Common myeloid progenitor, CD34-positive (primary cell): ENCODE data around the gene ITM2C.

ENCODE experiments used
- CTCF ChIA-PET: fragments of 350-600 bp; sonication (Branson Sonifier 250); formaldehyde crosslinking; loops from one replicate; lab custom pipeline; 2021; ENCODE audit warnings: antibody characterized with exemption; lab: Charles Lee
- POLR2A ChIA-PET: fragments of 350-600 bp; sonication (Branson Sonifier 250); formaldehyde crosslinking; loops from one replicate; lab custom pipeline; 2021; ENCODE audit warnings: antibody characterized with exemption; lab: Charles Lee
- DNase-seq, 3 donors: peaks; one replicate each; pipeline versions ENCODE4 v3.0.0 to v3.0.0-alpha.2; 2013
- H3K27ac ChIP-seq, 2 experiments: 1 replicate in 1 of 2; 2 replicates in 1 of 2; pipeline ENCODE4 v1.7.0; 2013; ENCODE audit warnings: inconsistent platforms in 2 of 2, low read length in 2 of 2, mild to moderate bottlenecking in 2 of 2, low read depth in 1 of 2, moderate library complexity in 1 of 2; ENCODE audit not compliant: severe bottlenecking in 2 of 2, insufficient read depth in 1 of 2, poor library complexity in 1 of 2
- H3K27me3 ChIP-seq, 5 experiments: replicated peaks in 2 of 5; 1 replicate in 3 of 5; 2 replicates in 2 of 5; pipeline versions ENCODE4 v1.6.1 to v1.7.0; 2013; ENCODE audit warnings: low read length in 4 of 5, mild to moderate bottlenecking in 2 of 5, moderate library complexity in 2 of 5, inconsistent platforms in 1 of 5; ENCODE audit not compliant: insufficient read depth in 5 of 5, control insufficient read depth in 4 of 5
- H3K36me3 ChIP-seq, 4 experiments: 1 replicate in 2 of 4; 2 replicates in 2 of 4; pipeline versions ENCODE4 v1.6.1 to v1.7.0; 2013; ENCODE audit warnings: low read length in 3 of 4, control low read depth in 1 of 4, mild to moderate bottlenecking in 1 of 4; ENCODE audit not compliant: control insufficient read depth in 4 of 4, insufficient read depth in 4 of 4
- H3K4me1 ChIP-seq, 4 experiments: 1 replicate in 3 of 4; 2 replicates in 1 of 4; pipeline versions ENCODE4 v1.6.1 to v1.7.1; 2013; ENCODE audit warnings: low read length in 3 of 4, mild to moderate bottlenecking in 3 of 4, control low read depth in 1 of 4, inconsistent platforms in 1 of 4, moderate library complexity in 1 of 4; ENCODE audit not compliant: control insufficient read depth in 4 of 4, insufficient read depth in 4 of 4; ENCODE audit errors: control extremely low read depth in 1 of 4
- H3K4me3 ChIP-seq, 7 experiments: 1 replicate in 4 of 7; 2 replicates in 3 of 7; pipeline versions ENCODE4 v1.5.1 to v1.7.0; 2013; ENCODE audit warnings: mild to moderate bottlenecking in 7 of 7, low read length in 6 of 7, moderate library complexity in 6 of 7, inconsistent platforms in 2 of 7, low read depth in 2 of 7, control low read depth in 1 of 7; ENCODE audit not compliant: insufficient read depth in 4 of 7, control insufficient read depth in 1 of 7; ENCODE audit errors: extremely low read depth in 1 of 7
- H3K9me3 ChIP-seq, 5 experiments: 1 replicate in 4 of 5; 2 replicates in 1 of 5; pipeline versions ENCODE4 v1.6.1 to v1.7.1; 2013; ENCODE audit warnings: low read length in 4 of 5, mild to moderate bottlenecking in 2 of 5, inconsistent platforms in 1 of 5, low read depth in 1 of 5, moderate library complexity in 1 of 5; ENCODE audit not compliant: control insufficient read depth in 4 of 5, insufficient read depth in 2 of 5; ENCODE audit errors: control extremely low read depth in 1 of 5
- WGBS: methylation state at CpG from one replicate; pipeline ENCODE4 v1.1.5; 2013; ENCODE audit not compliant: insufficient coverage; 5-methylcytosine and 5-hydroxymethylcytosine counted together

Gene ITM2C

DNA sequence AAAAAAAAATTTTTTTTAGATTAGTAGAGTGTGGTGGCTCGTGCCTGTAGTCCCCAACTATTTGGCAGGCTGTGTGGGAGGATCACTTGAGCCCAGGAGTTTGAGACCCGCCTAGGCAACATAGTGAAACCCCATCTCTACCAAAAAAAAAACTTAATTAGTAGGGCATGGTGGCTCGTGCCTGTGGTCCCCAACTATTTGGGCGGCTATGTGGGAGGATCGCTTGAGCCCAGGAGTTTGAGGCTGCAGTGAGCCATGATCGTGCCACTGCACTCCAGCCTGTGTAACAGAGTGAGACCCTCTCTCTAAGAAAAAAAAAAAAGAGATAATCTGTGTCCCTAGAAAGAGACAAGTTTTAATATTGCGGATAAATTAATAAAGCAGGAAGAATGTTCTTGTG is 51.5 kb downstream of the ITM2C start:
- 100% methylated on average over 6 of the region's 7 CpGs for WGBS
- Histone ChIP-seq H3K36me3 (no peaks in the 10 kb centered on the region), H3K4me1 (peaks cover 0 to 15% (median 6%) of the 10 kb centered on the region in 4 experiments), H3K4me3 (no peak overlapping the region), H3K9me3 (no peaks in the 10 kb centered on the region), H3K27ac (no peak overlapping the region), H3K27me3 (no peaks in the 10 kb centered on the region)
- CTCF ChIA-PET: interaction anchor here (1.0 kb wide), 1 partner anchor 33 kb away, joined by 3 read pairs; no protein-coding TSS in a partner anchor
- no peak for DNase-seq
- POLR2A ChIA-PET: interaction anchor here (0.6 kb wide), 1 partner anchor 56 kb away, joined by 3 read pairs; no protein-coding TSS in a partner anchor

DNA sequence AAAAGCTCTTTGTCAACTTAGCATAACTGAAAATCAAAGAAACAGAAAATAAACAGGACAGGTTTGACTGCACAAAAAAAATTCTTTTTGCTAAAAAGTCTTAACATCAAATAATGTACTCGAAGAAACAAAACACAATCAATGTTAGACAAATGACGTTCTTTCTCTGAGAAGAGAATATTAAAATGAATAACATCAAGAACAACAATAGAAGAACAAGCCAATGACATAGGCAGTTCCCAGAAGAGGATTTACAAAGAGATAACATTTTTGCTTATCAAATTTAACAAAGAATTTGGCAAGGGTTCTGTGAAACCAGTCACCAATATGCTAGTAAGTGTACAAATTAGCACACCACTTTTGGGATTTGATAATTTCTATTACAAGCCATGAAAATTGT is 54.5 kb downstream of the ITM2C start:
- ChIA-PET CTCF (interaction anchor here (1.8 kb wide), 1 partner anchor 95 kb away, joined by 5 read pairs; no protein-coding TSS in a partner anchor), POLR2A (no interaction called here)
- Histone ChIP-seq H3K4me1 (peaks cover 0 to 2% (median under 1%) of the 10 kb centered on the region in 4 experiments), H3K4me3 (no peak overlapping the region), H3K9me3 (no peaks in the 10 kb centered on the region), H3K27ac (no peak overlapping the region), H3K27me3 (no peaks in the 10 kb centered on the region), H3K36me3 (no peaks in the 10 kb centered on the region)
- no CpG with 5 or more reads among the region's 2 CpGs for WGBS
- no peak for DNase-seq

DNA sequence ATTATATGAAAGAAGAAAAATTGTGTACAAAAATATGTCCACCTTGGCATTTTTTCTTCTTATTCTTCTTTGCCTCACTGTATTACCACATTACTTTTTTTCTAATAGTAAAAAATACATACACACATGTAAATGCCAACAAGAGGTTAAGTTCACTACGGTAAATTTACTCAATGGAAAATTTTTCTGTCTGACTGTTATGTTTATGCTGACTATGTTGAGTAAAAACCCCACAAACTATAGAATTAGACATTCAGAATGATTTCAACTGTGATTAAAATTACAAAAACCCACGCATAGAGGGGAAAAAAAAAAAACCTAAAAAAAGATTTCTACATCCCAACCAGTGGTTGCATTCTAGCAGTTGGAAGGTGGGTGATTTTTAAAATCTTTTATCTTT is 54.9 kb downstream of the ITM2C start:
- DNase-seq: no peak
- peaks cover 0 to 5% (median 4%) of the 10 kb centered on the region in 4 experiments for H3K4me1 ChIP-seq
- H3K27me3 ChIP-seq: no peaks in the 10 kb centered on the region
- ChIA-PET CTCF (interaction anchor here (1.9 kb wide), 1 partner anchor 68 kb away, joined by 5 read pairs; no protein-coding TSS in a partner anchor), POLR2A (no interaction called here)
- H3K27ac ChIP-seq: no peak overlapping the region
- no peaks in the 10 kb centered on the region for H3K9me3 ChIP-seq
- H3K4me3 ChIP-seq: no peak overlapping the region
- no CpG with 5 or more reads among the region's 2 CpGs for WGBS
- H3K36me3 ChIP-seq: no peaks in the 10 kb centered on the region

DNA sequence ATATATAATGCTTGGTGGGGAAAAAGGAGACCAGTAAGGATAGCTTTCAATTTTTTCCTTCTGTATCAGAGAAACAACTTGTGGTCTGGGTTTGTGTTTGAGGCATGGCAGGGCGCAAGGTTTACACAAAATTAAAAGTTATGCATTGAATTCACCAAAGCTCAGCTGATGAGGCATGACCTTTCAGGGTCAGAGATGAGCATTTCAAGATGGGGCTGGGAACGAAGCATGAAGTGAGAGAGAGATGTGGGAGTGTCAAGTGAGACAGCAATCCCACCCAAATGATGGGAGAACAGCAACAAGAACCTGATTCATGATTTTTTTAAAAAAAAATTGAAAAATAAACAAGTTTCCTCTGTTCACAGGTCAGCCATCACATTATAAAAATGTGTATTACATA is 55.4 kb downstream of the ITM2C start:
- Histone ChIP-seq H3K4me1 (peaks cover 0 to 10% (median 9%) of the 10 kb centered on the region in 4 experiments), H3K27ac (no peak overlapping the region), H3K27me3 (no peaks in the 10 kb centered on the region), H3K4me3 (no peak overlapping the region), H3K9me3 (no peaks in the 10 kb centered on the region), H3K36me3 (no peaks in the 10 kb centered on the region)
- ChIA-PET CTCF (interaction anchor here (1.2 to 1.9 kb wide), 2 partner anchors 31 to 67 kb away, joined by 3 to 5 read pairs; no protein-coding TSS in a partner anchor), POLR2A (no interaction called here)
- no CpG with 5 or more reads among the region's 2 CpGs for WGBS
- no peak for DNase-seq

DNA sequence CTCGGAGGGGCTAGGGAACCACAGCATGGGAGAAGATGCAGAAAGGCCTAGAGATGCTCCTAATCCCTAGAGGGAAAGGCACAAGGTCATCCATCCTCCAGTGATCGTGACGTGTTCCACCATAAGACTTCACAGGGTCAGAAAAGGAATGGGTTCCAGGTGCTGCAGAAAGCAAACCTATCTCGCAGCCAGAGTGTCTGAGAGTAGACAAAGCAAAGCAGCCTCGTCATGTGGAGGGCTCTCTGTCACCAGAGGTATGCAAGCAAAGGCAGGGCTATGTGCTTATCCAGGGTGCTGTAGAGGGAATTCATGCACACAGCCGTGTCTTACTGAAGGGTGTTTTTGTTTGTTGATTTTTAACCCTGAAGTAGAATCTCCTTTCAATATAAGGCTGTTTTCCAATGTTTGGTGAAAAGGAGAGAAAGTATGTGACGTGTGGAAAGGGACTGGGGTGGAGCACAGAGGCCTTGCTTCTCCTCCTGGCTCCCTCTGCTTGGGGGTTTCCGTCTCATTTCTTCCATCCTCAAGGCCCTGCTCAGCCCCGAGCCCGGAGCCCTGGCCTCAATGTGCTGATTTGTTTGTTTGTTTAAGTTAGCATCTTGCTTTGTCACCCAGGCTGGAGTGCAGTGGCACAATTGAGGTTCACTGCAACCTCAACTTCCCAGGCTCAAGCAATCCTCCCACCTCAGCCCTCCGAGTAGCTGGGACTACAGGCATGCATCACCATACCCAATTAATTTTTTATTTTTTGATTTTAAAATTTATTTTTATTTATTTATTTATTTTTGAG is 57.3 kb downstream of the ITM2C start:
- WGBS: 97% methylated on average over 6 of the region's 11 CpGs
- no peak overlapping the region for H3K4me3 ChIP-seq
- DNase-seq: no peak
- no peaks in the 10 kb centered on the region for H3K9me3 ChIP-seq
- no peak overlapping the region for H3K27ac ChIP-seq
- H3K36me3 ChIP-seq: no peaks in the 10 kb centered on the region
- H3K27me3 ChIP-seq: no peaks in the 10 kb centered on the region
- CTCF ChIA-PET: interaction anchor here (1.2 to 1.6 kb wide), 2 partner anchors 9 to 74 kb away, joined by 4 to 6 read pairs; no protein-coding TSS in a partner anchor
- peaks cover 0 to 18% (median 14%) of the 10 kb centered on the region in 4 experiments for H3K4me1 ChIP-seq
- POLR2A ChIA-PET: no interaction called here

DNA sequence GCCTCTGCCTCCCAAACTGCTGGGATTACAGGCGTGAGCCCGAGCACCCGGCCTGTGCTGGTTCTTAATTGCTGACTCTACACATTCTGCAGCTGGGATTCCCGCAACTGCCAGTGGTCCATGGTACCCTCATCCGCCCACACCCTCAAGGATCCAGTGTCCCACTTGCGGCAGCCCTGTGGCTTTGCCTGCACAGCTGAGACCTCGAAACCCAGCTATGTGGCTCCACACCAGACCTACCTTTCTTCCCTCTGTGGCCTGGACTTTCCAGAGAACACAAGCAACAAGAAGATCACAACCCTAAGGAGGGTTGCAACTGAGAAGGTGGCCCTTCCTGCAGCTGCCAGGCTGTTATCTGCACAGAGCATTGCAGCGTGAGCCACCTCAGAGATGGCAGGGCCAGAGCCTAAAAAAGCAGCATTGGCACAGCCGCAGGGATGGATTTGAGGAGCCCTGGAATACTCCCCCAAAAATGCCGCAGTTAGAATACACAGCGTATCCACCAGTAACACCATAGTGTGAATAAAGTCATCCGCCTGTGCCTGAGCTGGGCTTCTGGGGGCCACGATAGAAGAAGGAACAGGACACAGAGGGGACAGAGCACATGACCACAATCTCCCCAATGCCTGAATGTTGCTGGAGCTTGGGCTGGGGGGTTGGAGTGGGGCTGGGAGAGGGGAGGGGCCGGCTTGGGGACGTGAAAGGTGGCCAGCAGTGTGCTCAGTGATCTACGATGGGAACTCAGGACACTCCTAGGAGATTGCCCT is 58.4 kb downstream of the ITM2C start:
- Histone ChIP-seq H3K27me3 (no peaks in the 10 kb centered on the region), H3K9me3 (no peaks in the 10 kb centered on the region), H3K36me3 (no peaks in the 10 kb centered on the region), H3K27ac (no peak overlapping the region), H3K4me1 (peaks cover 0 to 18% (median 14%) of the 10 kb centered on the region in 4 experiments), H3K4me3 (no peak overlapping the region)
- ChIA-PET POLR2A (no interaction called here), CTCF (interaction anchor here (1.0 to 1.6 kb wide), 3 partner anchors 10 to 75 kb away, joined by 4 to 6 read pairs (median 4); no protein-coding TSS in a partner anchor)
- DNase-seq: no peak
- 96% methylated on average over 15 of the region's 16 CpGs for WGBS
